ENCODE measurements around the gene TSPEAR. TPM values are rescaled to one million over a fixed set of nuclear protein-coding genes. Genes with fewer than 3 reads are reported as not detected.

The TSPEAR gene
- total RNA-seq, 6 experiments from 2014 or later: not detected

- TF ChIP-seq CTCF (IDR thresholded peaks at IDR 0.05): no peak
- Mint-ChIP-seq H3K27ac (no peak overlapping the region), H3K9me3 (peaks cover 38% of the 10 kb centered on the region), H3K36me3 (ENCODE audit: low read depth) (no peaks in the 10 kb centered on the region; the same call in 1 of the 2 replicates), H3K4me3 (no peak overlapping the region), H3K4me1 (ENCODE audit: low read depth) (no peaks in the 10 kb centered on the region), H3K27me3 (ENCODE audit: insufficient read depth) (peaks cover 2% of the 10 kb centered on the region)
- no peak for DNase-seq
These were observed 194.0 kb downstream of the TSPEAR start for GRCh38 chr21:44517175-44517899.

GRCh38 chr21:44516828-44517174 is 194.6 kb downstream of the TSPEAR start:
- TF ChIP-seq CTCF (IDR thresholded peaks at IDR 0.05): no peak
- no peaks in the 10 kb centered on the region; the same call in 1 of the 2 replicates for H3K36me3 Mint-ChIP-seq (ENCODE audit: low read depth)
- peaks cover 6% of the 10 kb centered on the region for H3K27me3 Mint-ChIP-seq (ENCODE audit: insufficient read depth)
- H3K4me3 Mint-ChIP-seq: no peak overlapping the region
- no peak for DNase-seq
- no peaks in the 10 kb centered on the region for H3K4me1 Mint-ChIP-seq (ENCODE audit: low read depth)
- peaks cover 38% of the 10 kb centered on the region for H3K9me3 Mint-ChIP-seq
- no peak overlapping the region for H3K27ac Mint-ChIP-seq

- Mint-ChIP-seq H3K9me3 (peaks cover 42% of the 10 kb centered on the region), H3K4me3 (no peak overlapping the region), H3K27ac (no peak overlapping the region), H3K4me1 (ENCODE audit: low read depth) (no peaks in the 10 kb centered on the region), H3K36me3 (ENCODE audit: low read depth) (no peaks in the 10 kb centered on the region; the same call in 1 of the 2 replicates), H3K27me3 (ENCODE audit: insufficient read depth) (peaks cover 7% of the 10 kb centered on the region)
- TF ChIP-seq CTCF (IDR thresholded peaks at IDR 0.05): no peak
- no peak for DNase-seq
These were observed 195.0 kb downstream of the TSPEAR start for GRCh38 chr21:44516342-44516741.

- no peaks in the 10 kb centered on the region; the same call in 1 of the 2 replicates for H3K36me3 Mint-ChIP-seq (ENCODE audit: low read depth)
- no peak overlapping the region for H3K27ac Mint-ChIP-seq
- peaks cover 40% of the 10 kb centered on the region for H3K9me3 Mint-ChIP-seq
- no peaks in the 10 kb centered on the region for H3K4me1 Mint-ChIP-seq (ENCODE audit: low read depth)
- DNase-seq: no peak
- peaks cover 7% of the 10 kb centered on the region for H3K27me3 Mint-ChIP-seq (ENCODE audit: insufficient read depth)
- no peak for TF ChIP-seq CTCF (IDR thresholded peaks at IDR 0.05)
- no peak overlapping the region for H3K4me3 Mint-ChIP-seq
These were observed 195.8 kb downstream of the TSPEAR start for GRCh38 chr21:44515359-44516165.

- Mint-ChIP-seq H3K27me3 (ENCODE audit: insufficient read depth) (peaks cover 7% of the 10 kb centered on the region), H3K4me1 (ENCODE audit: low read depth) (no peaks in the 10 kb centered on the region), H3K4me3 (no peak overlapping the region), H3K9me3 (peaks cover 36% of the 10 kb centered on the region), H3K27ac (no peak overlapping the region), H3K36me3 (ENCODE audit: low read depth) (no peaks in the 10 kb centered on the region; the same call in 1 of the 2 replicates)
- DNase-seq: no peak
- TF ChIP-seq CTCF (IDR thresholded peaks at IDR 0.05): no peak
These were observed 196.5 kb downstream of the TSPEAR start for GRCh38 chr21:44514746-44515358.
